Measurements from ENCODE around the gene CFAP77.

- TF ChIP-seq POLR2AphosphoS5 (IDR thresholded peaks at IDR 0.05) (no peak), CTCF (IDR thresholded peaks at IDR 0.05; ENCODE audit: poor library complexity, severe bottlenecking) (no peak), REST (IDR thresholded peaks at IDR 0.05; ENCODE audit: borderline replicate concordance) (no peak), EZH2 (IDR thresholded peaks at IDR 0.05; ENCODE audit: borderline replicate concordance, insufficient read depth, low read length, poor library complexity, severe bottlenecking) (no peak), TAF1 (IDR thresholded peaks at IDR 0.05; ENCODE audit: low read depth) (no peak)
Measured at GRCh38 chr9:132578367-132578932, 168.4 kb downstream of the CFAP77 start.
